GM12891 (cell line): Measurements from ENCODE around the gene MEIOSIN.
"Not testable (repeated sequence)": the region's sequence is repeated elsewhere in the genome, so short reads cannot be mapped to it uniquely, and the experiment has no call there.

Source experiments
- PAX5 ChIP-seq: IDR thresholded peaks from 2 replicates; pipeline ENCODE4 v1.6.1; 2011; ENCODE audit warnings: low read length, moderate library complexity, mild to moderate bottlenecking; ENCODE audit not compliant: insufficient read depth, severe bottlenecking
- POLR2A ChIP-seq: IDR thresholded peaks from 2 replicates; pipeline ENCODE4 v1.6.1; 2011; ENCODE audit warnings: low read depth, low read length, control low read depth
- POLR2AphosphoS5 ChIP-seq: IDR thresholded peaks from 2 replicates; pipeline ENCODE4 v1.6.1; 2011; ENCODE audit warnings: low read depth, low read length, control low read depth
- SPI1 ChIP-seq: IDR thresholded peaks from 2 replicates; pipeline ENCODE4 v1.6.1; 2011; ENCODE audit warnings: low read depth, low read length, control low read depth
- TAF1 ChIP-seq: IDR thresholded peaks from 2 replicates; pipeline ENCODE4 v1.6.1; 2011; ENCODE audit warnings: low read depth, low read length, control low read depth

DNA sequence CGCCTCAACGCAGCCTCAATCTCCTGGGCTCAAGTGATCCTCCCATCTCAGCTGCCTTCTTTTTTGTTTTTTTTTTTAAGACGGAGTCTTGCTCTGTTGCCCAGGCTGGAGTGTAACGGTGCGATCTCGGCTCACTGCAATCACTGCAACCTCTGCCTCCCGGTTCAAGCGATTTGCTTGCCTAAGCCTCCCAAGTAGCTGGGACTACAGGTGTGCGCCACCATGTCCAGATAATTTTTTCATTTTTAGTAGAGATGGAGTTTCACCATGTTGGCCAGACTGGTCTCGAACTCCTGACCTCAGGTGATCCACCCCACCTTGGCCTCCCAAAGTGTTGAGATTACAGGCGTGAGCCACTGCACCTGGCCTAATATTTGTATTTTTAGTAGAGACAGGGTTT is 13.2 kb upstream of the MEIOSIN start:
- TF ChIP-seq TAF1, PAX5, POLR2AphosphoS5, POLR2A, SPI1: not testable (repeated sequence)
